ENCODE results near the gene ASB2.

The ASB2 gene

GRCh38 chr14:93960774-93961438, 15.5 kb downstream of the ASB2 start:
- no peak for DNase-seq

DNA sequence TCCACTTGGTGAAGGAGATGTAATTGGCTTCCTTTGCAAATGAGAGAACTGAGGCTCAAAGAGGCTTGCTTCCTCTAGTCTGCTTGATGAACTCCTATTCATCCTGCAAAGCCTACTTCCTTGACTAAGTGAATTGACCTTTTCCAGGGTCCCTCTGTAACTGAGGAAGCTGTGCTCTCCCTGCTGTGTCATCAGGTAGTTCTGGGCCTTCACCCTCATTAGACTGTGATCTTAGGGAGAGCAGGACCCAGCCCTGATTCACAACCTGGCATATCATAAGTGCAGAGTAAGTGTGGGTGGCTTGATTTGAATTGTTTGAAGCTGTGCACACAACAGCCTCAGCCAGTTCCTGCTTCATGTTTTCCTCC, 16.3 kb downstream of the ASB2 start:
- no peak for DNase-seq

DNA sequence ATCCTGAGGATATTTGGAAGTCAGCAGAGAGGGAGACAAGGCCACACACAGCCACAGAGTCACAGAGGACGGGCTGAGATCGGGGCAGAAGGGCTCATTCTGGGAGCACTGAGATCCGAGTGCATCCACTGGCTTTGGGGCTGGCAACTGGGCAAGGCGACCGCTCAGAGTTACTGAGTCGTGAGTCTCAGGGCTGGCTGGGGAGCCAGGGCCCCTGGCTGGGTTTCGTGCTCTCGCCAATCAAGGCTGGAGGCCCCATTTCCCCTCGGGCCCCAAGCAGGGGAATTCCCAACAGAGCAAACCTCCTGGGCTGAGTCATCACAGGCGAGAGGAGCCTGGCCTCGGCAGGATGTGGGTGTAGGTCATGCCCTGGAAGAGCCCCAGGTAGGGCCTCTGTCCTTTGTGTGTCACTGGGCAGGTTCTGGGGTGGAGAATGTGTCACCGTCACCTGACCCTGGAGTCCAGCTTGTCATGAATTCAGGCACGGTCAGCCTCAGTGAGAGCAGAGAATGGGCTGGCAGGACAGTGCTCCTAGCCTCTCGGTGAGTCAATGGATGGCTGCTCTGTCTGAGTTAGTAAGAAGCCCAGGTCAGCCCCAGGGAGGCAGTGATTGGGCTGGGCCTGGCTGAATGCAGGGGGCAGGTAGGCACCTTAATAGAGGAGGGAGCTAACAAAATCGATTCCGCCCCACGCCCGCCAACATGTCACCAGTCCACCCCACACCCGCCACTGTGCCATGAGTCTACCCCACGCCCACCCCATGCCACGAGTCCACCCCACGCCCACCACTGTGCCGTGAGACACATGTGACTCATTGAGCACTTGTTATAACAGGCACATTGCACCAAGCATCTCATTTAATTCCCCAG, 16.9 kb downstream of the ASB2 start:
- no peak for DNase-seq

GRCh38 chr14:93958567-93959238, 17.7 kb downstream of the ASB2 start:
- DNase-seq: no peak

- DNase-seq: no peak
Observed at GRCh38 chr14:93957751-93958566, 18.4 kb downstream of the ASB2 start.

GRCh38 chr14:93957333-93957710, 19.0 kb downstream of the ASB2 start:
- no peak for DNase-seq

DNA sequence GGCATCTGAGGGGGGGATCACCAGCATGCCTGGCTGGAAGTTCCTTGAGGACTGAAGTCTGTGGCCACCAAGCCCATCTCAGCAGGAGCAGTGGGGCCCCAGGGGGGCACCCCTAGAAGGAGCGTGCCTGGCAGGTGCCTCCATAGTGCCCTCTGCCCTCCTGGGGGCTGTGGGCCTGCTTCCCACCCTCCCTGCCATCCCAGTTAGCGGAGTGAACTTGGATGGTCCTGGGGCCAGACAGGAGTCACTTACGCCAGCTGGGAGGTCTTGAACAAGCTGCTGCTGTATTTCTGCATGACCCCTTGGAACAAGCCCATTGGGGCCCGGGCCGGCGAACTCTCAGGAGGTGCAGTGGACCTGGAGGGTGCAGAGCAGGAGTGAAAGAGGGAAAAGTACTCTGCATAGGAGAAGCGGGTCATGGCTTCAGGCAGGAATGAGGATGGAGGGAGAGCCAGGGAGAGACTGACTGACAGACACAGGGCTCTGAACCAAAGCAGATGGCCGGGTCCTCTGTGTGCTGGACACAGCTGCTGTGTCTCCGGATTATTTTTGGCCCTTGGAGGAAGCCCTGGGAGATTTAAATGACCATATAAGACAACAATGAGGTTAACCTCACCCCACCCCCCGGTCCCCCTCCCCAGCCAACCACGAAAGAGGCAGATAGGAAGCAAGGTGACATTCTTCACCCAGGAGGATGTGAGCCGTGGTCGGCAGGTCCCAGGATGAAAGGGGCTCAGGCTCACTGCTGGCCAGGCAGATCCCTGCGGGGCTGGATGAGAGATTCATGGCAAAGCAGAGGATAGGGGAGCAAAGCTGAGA, 19.6 kb downstream of the ASB2 start:
- DNase-seq: peak; percentile 52 to 83

- no peak for DNase-seq
Observed at GRCh38 chr14:93955850-93956481, 20.4 kb downstream of the ASB2 start.

GRCh38 chr14:93954900-93955849, 21.2 kb downstream of the ASB2 start:
- DNase-seq: no peak

GRCh38 chr14:93954516-93954830, 21.9 kb downstream of the ASB2 start:
- DNase-seq: no peak

GRCh38 chr14:93953739-93954515, 22.4 kb downstream of the ASB2 start:
- no peak for DNase-seq

DNA sequence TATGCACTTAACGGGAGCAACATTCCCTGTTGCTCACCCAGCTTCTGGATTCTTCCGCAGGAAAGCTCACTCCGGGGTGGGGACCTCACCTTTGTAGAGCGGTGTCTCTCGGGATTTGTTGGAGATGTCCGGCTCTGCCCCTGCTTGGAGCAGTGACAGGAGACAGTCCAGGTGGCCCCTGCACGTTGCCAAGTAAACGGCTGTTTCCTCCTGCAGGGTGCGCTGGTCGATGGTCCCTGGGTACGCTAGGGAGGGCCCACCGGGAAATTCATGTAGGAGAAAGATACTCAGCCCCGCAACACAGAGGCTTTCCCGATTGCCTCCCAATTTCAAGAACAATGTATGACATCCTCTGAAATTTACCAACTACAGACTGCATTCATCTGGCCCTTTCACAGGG, 23.1 kb downstream of the ASB2 start:
- peak; percentile 64 to 72 for DNase-seq

GRCh38 chr14:93952829-93953228, 23.5 kb downstream of the ASB2 start:
- DNase-seq: no peak

- DNase-seq: no peak
Observed at GRCh38 chr14:93951635-93952540, 24.5 kb downstream of the ASB2 start.

DNA sequence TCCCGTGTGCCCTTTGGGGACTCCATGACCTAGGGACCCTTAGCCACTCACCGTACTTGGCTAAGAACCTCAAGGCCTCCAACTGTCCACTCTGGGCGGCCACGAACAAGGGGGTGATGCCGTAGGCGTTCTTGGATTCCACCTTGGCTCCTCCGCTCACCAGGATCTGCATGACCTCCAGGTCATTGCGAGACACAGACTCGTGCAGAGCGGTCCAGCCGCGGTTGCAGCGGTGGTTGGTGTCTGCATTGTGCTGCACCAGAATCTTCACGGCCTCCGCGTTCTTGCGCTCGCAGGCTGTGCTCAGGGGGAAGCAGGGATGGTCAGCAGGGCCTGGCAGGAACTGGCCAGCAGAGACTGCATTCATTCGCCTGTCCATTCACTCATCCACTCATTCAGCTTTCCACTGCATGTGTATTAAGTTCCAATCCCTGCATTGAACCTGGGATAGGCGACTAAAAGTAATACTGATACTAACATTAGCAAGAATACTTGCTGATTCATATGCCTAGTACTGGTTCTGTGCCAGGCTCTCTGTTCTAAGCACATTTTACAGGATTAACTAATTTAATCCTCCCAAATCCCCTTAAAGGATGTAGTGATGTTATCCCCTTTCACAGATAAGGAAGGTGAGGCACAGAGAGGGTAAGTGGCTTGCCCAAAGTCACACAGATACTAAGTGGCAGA, 25.3 kb downstream of the ASB2 start:
- no peak for DNase-seq

DNA sequence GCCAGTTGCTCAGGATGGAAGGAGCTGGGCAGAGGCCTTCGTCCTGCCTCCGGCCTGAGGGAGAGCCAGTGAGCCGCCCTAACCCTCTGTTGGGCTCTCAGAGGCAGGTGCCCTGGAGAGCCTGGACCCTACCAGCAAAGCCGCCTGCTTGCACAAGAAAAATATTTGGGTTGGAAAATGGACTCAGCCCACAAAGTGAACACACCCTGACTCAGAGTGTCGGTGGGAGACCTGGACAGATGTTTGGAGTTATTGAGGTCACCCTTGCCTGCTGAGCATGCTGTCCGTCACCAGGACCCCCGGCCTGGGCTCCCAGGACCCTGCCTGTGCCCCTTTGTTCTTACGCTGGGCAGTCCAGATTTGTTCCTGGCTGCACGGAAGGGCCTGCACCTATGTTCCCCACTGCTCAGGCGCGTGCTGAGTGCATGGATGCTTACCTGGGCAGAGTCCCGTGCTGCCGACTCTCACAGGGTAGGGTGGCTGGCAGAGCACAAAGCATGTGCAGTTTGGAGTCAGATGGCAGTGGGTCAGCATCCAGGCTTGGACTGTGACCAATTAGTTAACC, 26.8 kb downstream of the ASB2 start:
- DNase-seq: no peak

GRCh38 chr14:93947282-93947681, 29.1 kb downstream of the ASB2 start:
- no peak for DNase-seq
